Keratinocyte (primary cell): ENCODE measurements around the gene RAN. TPM values are rescaled to one million over a fixed set of nuclear protein-coding genes. Genes with fewer than 3 reads are reported as not detected.

Experiments used
- DNase-seq: peaks from one replicate; pipeline ENCODE4 v3.0.0-alpha.2; 2011; ENCODE audit warnings: low read depth, missing footprints, low spot score
- FAIRE-seq: peaks from 2 replicates; lab custom pipeline; 2011; peaks lifted over from hg19 to GRCh38; lab: Jason Lieb, UNC
- H2AFZ ChIP-seq: 2 replicates; pipeline ENCODE4 v1.6.0; 2012; ENCODE audit warnings: low read length, control low read depth, inconsistent platforms; ENCODE audit not compliant: control insufficient read depth
- H3K27ac ChIP-seq: 2 replicates; pipeline ENCODE4 v1.5.1; 2011; ENCODE audit warnings: low read length; ENCODE audit not compliant: control insufficient read depth, insufficient read depth
- H3K27me3 ChIP-seq: 3 replicates; pipeline ENCODE4 v1.6.0; 2011; ENCODE audit warnings: low read length; ENCODE audit not compliant: control insufficient read depth, insufficient read depth; ENCODE audit errors: extremely low read depth
- H3K36me3 ChIP-seq, 2 experiments: 2 replicates in 1 of 2; 3 replicates in 1 of 2; pipeline ENCODE4 v1.5.1; 2011; ENCODE audit warnings: low read length in 2 of 2, mild to moderate bottlenecking in 1 of 2; ENCODE audit not compliant: control insufficient read depth in 2 of 2, insufficient read depth in 2 of 2; ENCODE audit errors: extremely low read depth in 1 of 2
- H3K4me1 ChIP-seq: 3 replicates; pipeline ENCODE4 v1.5.1; 2011; ENCODE audit warnings: low read length; ENCODE audit not compliant: control insufficient read depth, insufficient read depth; ENCODE audit errors: extremely low read depth
- H3K4me2 ChIP-seq: 3 replicates; pipeline ENCODE4 v1.6.0; 2011; ENCODE audit warnings: low read depth, low read length; ENCODE audit not compliant: control insufficient read depth, insufficient read depth; ENCODE audit errors: extremely low read depth
- H3K4me3 ChIP-seq, 3 experiments: fragments of 200-600 bp in 1 of 3; sonication (generic) in 1 of 3; 2 replicates in 2 of 3; 3 replicates in 1 of 3; pipeline ENCODE4 v1.5.1; 2011 to 2016; ENCODE audit warnings: low read length in 3 of 3, mild to moderate bottlenecking in 3 of 3, control low read depth in 2 of 3, inconsistent platforms in 1 of 3, low read depth in 1 of 3, mixed read lengths in 1 of 3, mixed run types in 1 of 3, moderate library complexity in 1 of 3; ENCODE audit not compliant: control insufficient read depth in 2 of 3, insufficient read depth in 2 of 3; ENCODE audit errors: extremely low read depth in 1 of 3
- H3K79me2 ChIP-seq: 2 replicates; pipeline ENCODE4 v1.6.0; 2012; ENCODE audit warnings: low read length; ENCODE audit not compliant: control insufficient read depth, insufficient read depth
- H3K9ac ChIP-seq: 3 replicates; pipeline ENCODE4 v1.6.0; 2011; ENCODE audit warnings: low read length; ENCODE audit not compliant: control insufficient read depth, insufficient read depth; ENCODE audit errors: extremely low read depth
- H3K9me1 ChIP-seq: 3 replicates; pipeline ENCODE4 v1.6.0; 2011; ENCODE audit warnings: low read length; ENCODE audit not compliant: control insufficient read depth, insufficient read depth; ENCODE audit errors: extremely low read depth
- H3K9me3 ChIP-seq: 2 replicates; pipeline ENCODE4 v1.5.1; 2012; ENCODE audit warnings: low read depth, low read length; ENCODE audit not compliant: control insufficient read depth
- H4K20me1 ChIP-seq: 3 replicates; pipeline ENCODE4 v1.6.0; 2011; ENCODE audit warnings: low read length; ENCODE audit not compliant: control insufficient read depth, insufficient read depth; ENCODE audit errors: extremely low read depth
- CTCF ChIP-seq, 3 experiments: IDR thresholded peaks in 1 of 3; conservative IDR thresholded peaks in 1 of 3; optimal IDR thresholded peaks in 1 of 3; 2 replicates in 2 of 3; 3 replicates in 1 of 3; pipeline versions ENCODE3 to v1.5.1; 2011; ENCODE audit warnings: low read length in 3 of 3, mild to moderate bottlenecking in 3 of 3, moderate library complexity in 2 of 3, control low read depth in 1 of 3, inconsistent platforms in 1 of 3; ENCODE audit not compliant: insufficient read depth in 2 of 3; ENCODE audit errors: extremely low read depth in 1 of 3
- EZH2 ChIP-seq: IDR thresholded peaks from one replicate; pipeline ENCODE4 v1.6.1; 2012; ENCODE audit warnings: inconsistent platforms, mild to moderate bottlenecking, low read length, moderate library complexity
- dilution Hi-C: fragments of 300-500 bp; cut with MboI; formaldehyde crosslinking; loops from one replicate; pipeline ENCODE4 v1.7.0; 2020; ENCODE audit warnings: low sequenced_read_pairs; ENCODE audit not compliant: extremely low pct_ligation_motif_present
- polyA plus RNA-seq, 5 experiments: library from polyadenylated mRNA; depleted of rRNA in 3 of 5; stranded (reverse) in 3 of 5; stranded (forward) in 1 of 5; unstranded in 1 of 5; fragments of >200 nt; gene quantifications; 1 replicate in 1 of 5; 2 replicates in 3 of 5; 3 replicates in 1 of 5; pipeline versions ENCODE4 v1.2.1 to v1.2.3, GENCODE V29; 2011 to 2012; ENCODE audit warnings: missing spikeins in 2 of 5, low read depth in 1 of 5, low replicate concordance in 1 of 5

Gene RAN
- polyA plus RNA-seq, 1 donor (not counting 4 experiments of a cell fraction or from before 2014, with no cell fraction given) = 2,211 TPM

GRCh38 chr12:130911193-130911592 is 39.3 kb downstream of the RAN start:
- no peak overlapping the region for H3K4me2 ChIP-seq
- no peaks in the 10 kb centered on the region for H3K79me2 ChIP-seq
- peaks cover 5% of the 10 kb centered on the region for H3K27me3 ChIP-seq
- H3K9me1 ChIP-seq = no peaks in the 10 kb centered on the region
- no peak for FAIRE-seq
- no peak overlapping the region for H2AFZ ChIP-seq
- no peak overlapping the region for H3K27ac ChIP-seq
- TF ChIP-seq EZH2 (no peak), CTCF (optimal IDR thresholded peaks at IDR 0.05 in 1 of 3, IDR thresholded peaks at IDR 0.05 in 1 of 3, conservative IDR thresholded peaks at IDR 0.05 in 1 of 3; ENCODE audit: extremely low read depth in 1 of 3, insufficient read depth in 2 of 3, low read length in 3 of 3) (no peak)
- H3K9me3 ChIP-seq = no peaks in the 10 kb centered on the region
- H3K36me3 ChIP-seq = no peaks in the 10 kb centered on the region
- no peaks in the 10 kb centered on the region for H3K4me1 ChIP-seq
- DNase-seq = no peak
- dilution Hi-C loops = no loop called here
- no peak overlapping the region for H3K4me3 ChIP-seq
- no peaks in the 10 kb centered on the region for H4K20me1 ChIP-seq
- no peak overlapping the region for H3K9ac ChIP-seq

- H3K27me3 ChIP-seq = peaks cover 11% of the 10 kb centered on the region
- dilution Hi-C loops = no loop called here
- FAIRE-seq = no peak
Observed at GRCh38 chr12:130911933-130912332, 40.1 kb downstream of the RAN start.

More at GRCh38 chr12:130911933-130912332, 40.1 kb downstream of the RAN start:
- Histone ChIP-seq H3K9ac (no peak overlapping the region), H2AFZ (no peak overlapping the region), H3K27ac (no peak overlapping the region), H3K4me2 (no peak overlapping the region), H3K9me1 (no peaks in the 10 kb centered on the region), H3K36me3 (no peaks in the 10 kb centered on the region), H3K4me3 (no peak overlapping the region), H3K9me3 (no peaks in the 10 kb centered on the region), H3K79me2 (no peaks in the 10 kb centered on the region), H3K4me1 (no peaks in the 10 kb centered on the region), H4K20me1 (no peaks in the 10 kb centered on the region)
- DNase-seq = no peak
- no peak for TF ChIP-seq EZH2
- TF ChIP-seq CTCF (optimal IDR thresholded peaks at IDR 0.05 in 1 of 3, IDR thresholded peaks at IDR 0.05 in 1 of 3, conservative IDR thresholded peaks at IDR 0.05 in 1 of 3; ENCODE audit: extremely low read depth in 1 of 3, insufficient read depth in 2 of 3, low read length in 3 of 3) = no peak
